GM19397 (cell line): ENCODE data around the gene ZNF629.

Source experiments
- ATAC-seq: cut with Tn5 transposase; IDR thresholded peaks from one replicate; pipeline ENCODE4 v1.9.1; 2021; ENCODE audit warnings: mild to moderate bottlenecking, moderate library complexity; ENCODE audit not compliant: unreplicated experiment

The ZNF629 gene

DNA sequence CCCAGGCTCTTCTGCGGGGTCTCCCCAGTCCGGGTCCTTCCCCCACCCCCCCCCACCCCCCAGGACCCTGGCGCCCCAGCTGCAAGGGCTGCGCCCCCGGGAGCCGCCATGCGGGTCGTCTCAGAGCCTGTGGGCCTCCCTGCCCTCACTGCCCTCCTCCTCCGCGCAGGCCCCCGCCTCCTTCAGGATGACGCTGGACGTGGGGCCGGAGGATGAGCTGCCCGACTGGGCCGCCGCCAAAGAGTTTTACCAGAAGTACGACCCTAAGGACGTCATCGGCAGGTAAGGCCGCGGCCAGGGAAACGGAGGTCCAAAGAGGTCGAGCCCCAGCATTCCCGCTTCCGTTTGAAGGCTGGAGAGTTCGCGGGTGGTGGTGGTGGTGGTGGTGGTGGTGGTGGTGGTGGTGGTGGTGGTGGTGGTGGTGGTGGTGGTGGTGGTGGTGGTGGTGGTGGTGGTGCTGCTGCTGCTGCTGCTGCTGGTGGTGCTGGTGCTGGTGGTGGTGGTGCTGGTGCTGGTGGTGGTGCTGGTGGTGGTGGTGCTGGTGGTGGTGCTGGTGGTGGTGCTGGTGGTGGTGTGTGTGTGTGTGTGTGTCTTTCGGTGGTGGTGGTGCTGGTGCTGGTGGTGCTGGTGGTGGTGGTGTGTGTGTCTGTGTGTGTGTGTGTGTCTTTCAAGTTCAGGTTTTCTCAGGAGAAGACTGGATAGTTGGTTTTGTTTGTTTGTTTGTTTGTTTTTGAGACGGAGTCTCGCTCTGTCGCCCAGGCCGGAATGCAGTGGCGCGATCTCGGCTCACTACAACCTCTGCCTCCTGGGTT is 38.2 kb downstream of the ZNF629 start:
- ATAC-seq: peak; percentile 14

DNA sequence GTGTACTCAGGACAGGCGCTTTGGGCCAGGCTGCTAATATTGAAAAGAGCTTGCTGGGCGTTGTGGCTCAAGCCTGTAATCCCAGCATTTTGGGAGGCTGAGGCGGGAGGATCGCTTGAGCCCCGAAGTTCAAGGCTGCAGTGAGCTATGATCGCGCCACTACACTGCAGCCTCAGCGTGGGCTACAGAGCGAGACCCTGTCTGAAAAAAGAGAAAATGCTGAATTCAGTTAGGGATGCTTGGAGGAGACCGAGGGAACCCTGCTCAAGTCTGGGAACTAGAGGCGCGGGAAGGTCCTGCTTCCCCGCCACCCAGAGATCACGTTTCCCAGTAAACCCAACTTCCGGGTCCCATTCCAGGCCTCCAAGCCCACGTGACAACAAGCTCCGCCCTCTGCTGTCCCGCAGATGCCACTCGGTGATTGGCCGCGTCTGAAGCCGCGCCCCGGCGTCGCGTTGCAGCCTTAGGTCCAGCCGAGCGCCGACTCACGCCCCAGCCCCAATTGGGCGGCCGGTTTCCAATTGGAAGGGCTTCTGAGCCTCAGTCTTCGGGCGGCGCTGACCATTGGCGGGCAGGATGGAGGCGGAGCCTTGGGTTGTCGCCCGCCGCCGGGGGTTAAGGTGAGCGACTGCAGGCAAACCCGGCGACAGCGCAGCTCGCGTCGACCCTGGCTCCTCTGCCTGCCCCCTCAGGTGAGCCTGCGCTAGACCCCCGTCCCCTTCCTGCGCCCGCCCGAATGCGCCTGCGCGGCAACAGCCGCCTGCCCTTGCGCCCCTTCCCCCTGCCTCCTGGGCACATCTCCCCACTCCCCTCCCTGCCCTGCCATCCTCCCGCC is 39.0 kb downstream of the ZNF629 start, which contains the start of gene PHKG2:
Gene PHKG2, plus strand, starts transcription at position 627 of the 835 bp plus-strand sequence. CDS start 396 bp downstream, outside the sequence.
- peak; percentile 98 for ATAC-seq

DNA sequence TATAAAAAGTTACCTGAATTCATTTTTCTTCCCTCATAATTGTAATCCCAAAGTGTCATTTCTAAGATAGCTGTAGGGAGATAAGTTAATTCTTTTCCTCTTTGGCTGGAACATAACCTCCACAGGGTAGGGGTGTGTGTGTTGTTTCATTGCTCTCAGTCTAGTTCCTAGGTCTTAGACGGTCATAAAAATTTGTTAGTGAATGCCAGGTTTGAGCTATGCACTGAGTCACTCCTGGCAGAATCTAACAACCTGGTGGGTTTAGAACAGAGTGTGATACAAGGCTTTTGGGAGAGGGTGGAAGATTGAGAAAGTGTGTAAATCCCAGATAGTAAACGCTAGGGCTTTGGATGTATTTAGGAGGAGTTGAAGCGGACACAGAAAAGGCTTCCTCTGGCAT is 39.7 kb downstream of the ZNF629 start:
- ATAC-seq: no peak

DNA sequence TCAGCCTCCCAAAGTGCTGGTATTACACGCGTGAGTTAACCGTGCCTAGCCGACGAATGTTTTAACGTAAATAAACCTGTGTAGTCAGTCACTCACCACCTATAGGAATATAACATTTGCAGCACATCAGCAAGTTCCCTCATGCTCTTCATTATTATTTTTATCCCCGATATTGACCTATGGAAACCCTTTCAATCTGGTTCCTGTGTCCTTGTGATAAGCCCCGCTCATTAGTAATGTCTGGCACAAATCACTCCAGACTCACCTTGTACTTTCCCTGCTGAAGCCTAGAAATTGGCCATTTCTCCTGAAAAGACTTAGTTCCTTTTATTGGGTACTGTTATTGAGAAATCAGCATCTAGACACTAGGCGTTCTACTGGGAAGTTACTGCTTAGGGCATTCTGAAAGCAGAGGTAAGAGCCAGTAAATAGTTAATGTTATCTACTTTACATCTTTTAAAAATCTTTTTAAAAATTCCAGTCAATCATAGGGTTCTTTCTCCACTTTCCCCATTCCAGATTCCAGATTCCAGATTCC is 40.3 kb downstream of the ZNF629 start:
- ATAC-seq: no peak

- ATAC-seq: no peak
These were observed 41.9 kb downstream of the ZNF629 start for GRCh38 chr16:30745082-30745481.

DNA sequence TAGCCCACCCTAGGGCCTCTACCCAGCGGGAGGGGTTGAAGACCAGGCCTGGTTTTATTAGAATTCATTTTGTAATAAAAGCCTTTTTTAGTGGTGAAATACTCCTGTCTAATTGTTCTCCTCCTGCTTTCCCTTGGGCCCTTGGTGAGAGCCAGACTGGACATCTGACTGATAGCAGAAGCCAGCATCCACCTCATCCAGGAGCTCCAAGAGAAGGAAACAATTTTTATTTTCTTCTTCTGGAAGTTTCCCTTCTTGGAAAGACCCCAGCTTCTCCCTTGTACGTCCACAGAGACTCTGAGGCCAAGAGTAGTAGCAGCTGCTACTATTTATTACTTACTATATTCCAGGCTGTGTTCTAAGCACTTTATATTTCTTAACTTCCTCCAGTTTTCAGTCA is 42.8 kb downstream of the ZNF629 start:
- ATAC-seq: no peak

GRCh38 chr16:30743716-30744115 is 43.3 kb downstream of the ZNF629 start:
- ATAC-seq: no peak

DNA sequence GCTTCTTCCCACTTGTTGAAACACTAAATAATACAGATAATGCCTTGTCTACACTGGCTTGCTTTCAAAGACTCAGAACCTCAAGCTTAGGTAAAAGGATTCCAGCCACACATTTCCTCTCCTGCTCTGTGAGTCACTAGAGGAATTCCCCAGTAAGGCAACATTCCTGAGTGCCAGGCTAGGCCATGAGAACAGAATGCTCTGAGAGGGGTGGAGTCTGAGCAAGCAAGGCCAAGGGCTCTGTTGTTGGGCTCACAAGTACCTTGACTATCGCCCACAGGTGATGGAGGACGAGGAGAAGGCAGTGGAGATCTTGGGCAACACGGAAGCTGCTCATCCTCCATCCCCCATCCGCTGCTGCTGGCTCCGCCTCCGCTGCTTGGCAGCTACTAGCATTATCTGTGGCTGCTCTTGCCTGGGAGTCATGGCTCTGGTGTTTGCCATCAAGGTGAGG is 45.5 kb downstream of the ZNF629 start:
- ATAC-seq: no peak

DNA sequence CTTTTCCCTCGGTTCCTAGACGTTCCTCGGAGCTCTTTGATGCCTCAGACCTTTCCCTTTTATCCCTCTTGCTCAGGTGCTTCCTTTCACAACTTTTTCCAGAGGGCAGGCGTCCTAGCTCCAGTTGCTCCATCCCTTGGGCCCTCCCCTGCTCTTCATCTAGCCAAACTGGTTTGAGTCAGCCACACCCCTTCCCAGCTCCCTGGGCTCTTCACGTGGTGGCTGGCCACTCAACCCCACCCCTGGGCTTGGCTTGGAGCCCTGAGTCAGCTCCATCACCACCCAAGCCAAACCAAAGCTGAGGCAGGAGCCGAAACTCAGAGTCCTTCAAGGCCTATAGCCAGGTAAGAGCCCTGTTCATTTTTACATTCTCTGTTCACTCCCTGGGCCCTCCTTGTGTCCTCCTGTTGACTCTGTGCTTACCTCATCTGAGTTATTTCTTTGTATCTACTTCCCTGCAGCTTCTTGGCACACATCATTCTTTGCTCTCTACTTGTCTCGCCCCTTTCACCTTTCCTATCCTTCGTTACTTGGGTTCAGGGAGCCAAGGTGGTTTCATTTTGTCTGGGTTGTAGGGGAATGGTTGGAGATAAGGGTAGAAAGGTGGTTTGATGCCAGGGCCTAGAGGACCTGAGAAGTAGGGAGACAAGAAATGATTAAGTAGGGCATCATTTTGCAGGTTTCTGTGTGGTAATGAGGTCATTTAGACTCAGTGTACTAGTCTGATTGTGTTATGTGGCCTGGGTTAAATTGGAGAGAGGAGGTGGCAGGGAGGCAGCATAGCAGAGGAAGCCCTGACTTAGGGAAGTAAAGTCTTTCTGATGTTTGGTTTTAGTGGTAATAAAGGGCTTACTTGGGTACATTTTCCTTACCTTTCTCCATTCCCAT is 46.4 kb downstream of the ZNF629 start:
- ATAC-seq: no peak

- ATAC-seq: no peak
These were observed 47.7 kb downstream of the ZNF629 start for GRCh38 chr16:30738984-30739951.

GRCh38 chr16:30737794-30738648 is 49.0 kb downstream of the ZNF629 start:
- no peak for ATAC-seq

- ATAC-seq: no peak
These were observed 49.8 kb downstream of the ZNF629 start for GRCh38 chr16:30736995-30737793.

DNA sequence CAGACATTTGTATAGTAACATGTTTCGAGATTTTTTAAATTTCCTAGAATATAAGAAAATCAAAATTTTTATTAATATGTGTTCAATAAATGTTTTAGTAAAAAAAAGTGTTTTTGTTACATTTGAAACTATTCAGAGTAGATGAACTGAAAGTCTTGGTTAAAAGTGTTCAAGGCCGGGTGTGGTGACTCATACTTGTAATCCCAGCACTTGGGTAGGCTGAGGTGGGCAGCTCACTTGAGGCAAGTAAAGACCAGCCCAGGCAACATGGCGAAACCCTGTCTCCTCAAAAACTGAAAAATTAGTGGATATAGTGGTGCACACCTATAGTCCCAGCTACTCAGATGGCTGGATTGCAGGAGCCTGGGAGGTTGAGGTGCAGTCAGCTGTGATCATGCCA is 55.6 kb downstream of the ZNF629 start:
- no peak for ATAC-seq

DNA sequence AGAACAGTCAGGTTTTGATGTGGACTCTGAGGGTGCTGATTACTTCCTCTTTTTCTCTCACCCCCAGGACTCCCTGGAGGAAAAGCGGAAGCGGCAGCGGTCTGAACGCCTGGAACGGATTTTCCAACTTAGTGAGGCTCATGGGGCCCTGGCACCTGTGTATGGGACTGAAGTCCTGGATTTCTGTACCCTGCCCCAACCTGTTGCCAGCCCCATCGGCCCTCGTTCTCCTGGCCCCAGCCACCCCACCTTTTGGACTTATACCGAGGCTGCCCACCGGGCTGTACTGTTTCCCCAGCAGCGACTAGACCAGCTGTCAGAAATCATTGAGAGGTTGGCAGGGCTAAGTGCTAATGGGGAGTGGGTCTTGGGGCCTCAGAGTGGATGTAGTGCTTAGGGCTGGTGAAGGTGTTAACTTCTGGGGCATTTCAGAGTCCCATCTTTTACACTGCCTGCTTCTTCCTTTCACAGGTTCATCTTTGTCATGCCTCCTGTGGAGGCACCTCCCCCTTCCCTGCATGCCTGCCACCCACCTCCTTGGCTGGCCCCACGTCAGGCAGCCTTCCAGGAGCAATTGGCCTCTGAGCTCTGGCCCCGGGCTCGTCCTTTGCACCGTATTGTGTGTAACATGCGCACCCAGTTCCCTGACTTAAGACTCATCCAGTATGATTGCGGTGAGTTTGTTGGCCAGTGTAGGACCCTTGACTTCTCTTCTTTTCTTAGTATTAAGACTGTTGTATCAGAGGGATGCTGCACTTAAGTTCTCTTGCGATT is 57.9 kb downstream of the ZNF629 start:
- ATAC-seq: no peak
